Liver (tissue), 9 donors: ENCODE data around the gene UTP4. TPM values are rescaled to one million over a fixed set of nuclear protein-coding genes. Genes with fewer than 3 reads are reported as not detected.

Source experiments
- DNase-seq: peaks from one replicate; pipeline ENCODE4 v3.0.0-alpha.2; 2017; ENCODE audit warnings: low spot score
- H3K27ac ChIP-seq, 2 donors: one replicate each; pipeline ENCODE4 v1.7.0; 2013; ENCODE audit warnings: inconsistent platforms in 2 of 2, low read length in 2 of 2, control low read depth in 1 of 2, low read depth in 1 of 2, mild to moderate bottlenecking in 1 of 2
- H3K27me3 ChIP-seq, 4 donors: one replicate each; pipeline versions ENCODE4 v1.6.1 to v1.7.0; 2013; ENCODE audit warnings: low read length in 3 of 4, inconsistent platforms in 1 of 4, mild to moderate bottlenecking in 1 of 4, moderate library complexity in 1 of 4; ENCODE audit not compliant: control insufficient read depth in 4 of 4, insufficient read depth in 4 of 4
- H3K36me3 ChIP-seq, 4 donors: one replicate each; pipeline versions ENCODE4 v1.6.1 to v1.7.0; 2013; ENCODE audit warnings: low read length in 3 of 4, mild to moderate bottlenecking in 3 of 4, low read depth in 1 of 4, moderate library complexity in 1 of 4; ENCODE audit not compliant: control insufficient read depth in 4 of 4, insufficient read depth in 3 of 4
- H3K4me1 ChIP-seq, 4 donors: one replicate each; pipeline versions ENCODE4 v1.6.1 to v1.7.0; 2013; ENCODE audit warnings: low read length in 3 of 4, mild to moderate bottlenecking in 3 of 4, moderate library complexity in 1 of 4; ENCODE audit not compliant: control insufficient read depth in 4 of 4, insufficient read depth in 4 of 4
- H3K4me3 ChIP-seq, 3 donors: one replicate each; pipeline versions ENCODE4 v1.6.1 to v1.7.0; 2013; ENCODE audit warnings: low read length in 3 of 3, control low read depth in 1 of 3, low read depth in 1 of 3, mild to moderate bottlenecking in 1 of 3
- H3K9ac ChIP-seq, 2 donors: one replicate each; pipeline ENCODE4 v1.7.0; 2013; ENCODE audit warnings: low read length in 2 of 2, mild to moderate bottlenecking in 2 of 2, moderate library complexity in 2 of 2, control low read depth in 1 of 2, low read depth in 1 of 2
- H3K9me3 ChIP-seq, 4 donors: one replicate each; pipeline versions ENCODE4 v1.6.1 to v1.7.0; 2013; ENCODE audit warnings: low read length in 3 of 4; ENCODE audit not compliant: control insufficient read depth in 4 of 4
- EGR1 ChIP-seq, 2 donors: IDR thresholded peaks; 2 replicates each; pipeline ENCODE4 v1.6.1; 2016 to 2018; ENCODE audit warnings: antibody characterized with exemption in 2 of 2, low read depth in 2 of 2
- FOXA1 ChIP-seq: IDR thresholded peaks from 2 replicates; pipeline ENCODE4 v1.6.1; 2016; ENCODE audit warnings: antibody characterized with exemption
- FOXA2 ChIP-seq: IDR thresholded peaks from 2 replicates; pipeline ENCODE4 v1.6.1; 2016; ENCODE audit warnings: antibody characterized with exemption
- GABPA ChIP-seq, 2 donors: IDR thresholded peaks in 1 of 2; conservative IDR thresholded peaks in 1 of 2; 2 replicates each; pipeline ENCODE4 v1.6.1; 2016; ENCODE audit warnings: antibody characterized with exemption in 2 of 2, mild to moderate bottlenecking in 1 of 2, moderate library complexity in 1 of 2
- HNF4A ChIP-seq, 2 donors: conservative IDR thresholded peaks; 2 replicates each; pipeline ENCODE4 v1.6.1; 2016; ENCODE audit warnings: antibody characterized with exemption in 2 of 2, mild to moderate bottlenecking in 2 of 2
- HNF4G ChIP-seq: IDR thresholded peaks from 2 replicates; pipeline ENCODE4 v1.6.1; 2016; ENCODE audit warnings: antibody characterized with exemption
- JUND ChIP-seq, 2 donors: IDR thresholded peaks; 2 replicates each; pipeline ENCODE4 v1.6.1; 2016; ENCODE audit warnings: antibody characterized with exemption in 2 of 2
- NR2F2 ChIP-seq: IDR thresholded peaks from 2 replicates; pipeline ENCODE4 v1.6.1; 2016; ENCODE audit warnings: antibody characterized with exemption
- RAD21 ChIP-seq, 2 donors: IDR thresholded peaks; 2 replicates each; pipeline ENCODE4 v1.6.1; 2016; ENCODE audit warnings: antibody characterized with exemption in 2 of 2, mild to moderate bottlenecking in 2 of 2
- RXRA ChIP-seq, 2 donors: IDR thresholded peaks; 2 replicates each; pipeline ENCODE4 v1.6.1; 2017 to 2018; ENCODE audit warnings: antibody characterized with exemption in 2 of 2, mild to moderate bottlenecking in 1 of 2
- SP1 ChIP-seq: IDR thresholded peaks from 2 replicates; pipeline ENCODE4 v1.6.1; 2018; ENCODE audit warnings: antibody characterized with exemption, mild to moderate bottlenecking
- TAF1 ChIP-seq: conservative IDR thresholded peaks from 2 replicates; pipeline ENCODE4 v1.6.1; 2016; ENCODE audit warnings: antibody characterized with exemption, mild to moderate bottlenecking
- YY1 ChIP-seq: IDR thresholded peaks from 2 replicates; pipeline ENCODE4 v1.6.1; 2016; ENCODE audit warnings: antibody characterized with exemption, mild to moderate bottlenecking
- ZBTB33 ChIP-seq: IDR thresholded peaks from 2 replicates; pipeline ENCODE4 v1.6.1; 2016; ENCODE audit warnings: antibody characterized with exemption
- WGBS: extraction: QIAGEN DNeasy Blood & Tissue Kit; methylation state at CpG from one replicate; pipeline ENCODE4 v1.1.7; 2013; 5-methylcytosine and 5-hydroxymethylcytosine counted together
- polyA plus RNA-seq, 2 donors: library from polyadenylated mRNA; stranded (reverse) in 1 of 2; unstranded in 1 of 2; fragments of 200-250 nt in 1 of 2; fragments of >200 nt in 1 of 2; fragmentation: Nextera tagmentation in 1 of 2; extraction: Ambion mirVana in 1 of 2; gene quantifications; one replicate each; pipeline versions ENCODE4 v1.2.1 to v1.2.3, GENCODE V29; 2013 to 2015
- total RNA-seq, 2 donors: library from RNA; depleted of rRNA; stranded (reverse); fragments of >200 nt; gene quantifications; one replicate each; pipeline ENCODE4 v1.2.3, GENCODE V29; 2014
- TF ChIP-seq, protein P1 (sequence below): IDR thresholded peaks from 2 replicates; pipeline ENCODE4 v1.6.1; 2016; ENCODE audit warnings: antibody characterized with exemption
- TF ChIP-seq, protein P2 (sequence below): IDR thresholded peaks from 2 replicates; pipeline ENCODE4 v1.6.1; 2016; ENCODE audit warnings: antibody characterized with exemption, mild to moderate bottlenecking
- TF ChIP-seq, protein P3 (sequence below): IDR thresholded peaks from 2 replicates; pipeline ENCODE4 v1.6.1; 2016; ENCODE audit warnings: antibody characterized with exemption
- TF ChIP-seq, protein P4 (sequence below): fragments of 150-350 bp; IDR thresholded peaks from 2 replicates; pipeline ENCODE4 v1.5.1; 2017; ENCODE audit warnings: improper control_type of control experiment, low read depth, low read length; ENCODE audit not compliant: missing input control
- donor health status: healthy.
- donor health status: healthy.
- donor health status: healthy.
- donor health status: healthy.
- donor health status: healthy.

The UTP4 gene
- total and polyA plus RNA-seq, 4 donors: 11.3 to 13.8 (median 12.4) TPM

DNA sequence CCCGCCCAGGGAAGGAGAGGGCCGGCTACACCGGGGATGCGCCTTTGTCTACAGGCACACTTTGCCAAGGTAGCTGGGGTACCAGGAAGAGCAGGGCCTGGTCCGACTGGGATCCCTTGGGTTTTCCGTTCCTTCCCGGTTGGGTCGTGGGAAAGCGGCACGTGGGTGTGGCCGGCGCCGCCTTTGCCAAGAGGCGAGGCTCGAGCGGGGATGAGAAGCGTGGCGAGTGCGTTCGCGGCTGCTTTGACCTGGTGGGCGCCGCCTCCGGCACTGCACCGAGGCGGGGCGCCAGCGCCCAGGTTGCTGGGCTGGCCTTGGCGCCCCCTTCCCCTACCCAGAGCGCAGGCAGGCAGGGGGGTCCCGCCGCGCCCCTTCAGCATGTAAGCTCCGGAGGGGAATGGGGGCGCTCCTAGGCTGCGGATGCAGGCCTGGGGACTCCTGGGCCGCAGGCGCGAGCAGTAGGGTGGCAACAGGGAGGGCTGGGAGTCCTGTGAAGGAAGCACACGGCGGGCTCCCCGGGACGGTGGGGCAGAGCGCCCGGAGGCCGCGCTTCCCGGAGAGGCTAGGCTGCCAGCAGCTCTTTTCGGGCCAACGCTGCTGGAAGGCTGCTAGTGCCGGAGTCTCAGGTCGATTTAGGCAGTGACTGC, 25.0 kb upstream of the UTP4 start:
- H3K4me3 ChIP-seq: peak overlapping the region in 1 of 3 donors; percentile 59
- WGBS: 10% methylated on average over 52 of the region's 52 CpGs
- H3K9ac ChIP-seq: no peak overlapping the region
- no peak overlapping the region for H3K27ac ChIP-seq
- no peaks in the 10 kb centered on the region for H3K27me3 ChIP-seq
- no peak for DNase-seq
- no peaks in the 10 kb centered on the region for H3K9me3 ChIP-seq
- no peak for TF ChIP-seq SP1
- TF ChIP-seq RXRA (IDR thresholded peaks at IDR 0.05): no peak
- no peak for TF ChIP-seq TAF1
- TF ChIP-seq, protein P1, sequence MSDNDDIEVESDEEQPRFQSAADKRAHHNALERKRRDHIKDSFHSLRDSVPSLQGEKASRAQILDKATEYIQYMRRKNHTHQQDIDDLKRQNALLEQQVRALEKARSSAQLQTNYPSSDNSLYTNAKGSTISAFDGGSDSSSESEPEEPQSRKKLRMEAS: no peak
- no peak for TF ChIP-seq YY1
- TF ChIP-seq JUND (IDR thresholded peaks at IDR 0.05): no peak
- no peak for TF ChIP-seq NR2F2
- TF ChIP-seq GABPA (IDR thresholded peaks at IDR 0.05 in 1 of 2, conservative IDR thresholded peaks at IDR 0.05 in 1 of 2): no peak
- TF ChIP-seq HNF4A (conservative IDR thresholded peaks at IDR 0.05): no peak
- TF ChIP-seq EGR1 (IDR thresholded peaks at IDR 0.05; ENCODE audit: low read depth in 2 of 2): no peak
- TF ChIP-seq HNF4G: no peak
- no peak for TF ChIP-seq ZBTB33
- TF ChIP-seq, protein P2, sequence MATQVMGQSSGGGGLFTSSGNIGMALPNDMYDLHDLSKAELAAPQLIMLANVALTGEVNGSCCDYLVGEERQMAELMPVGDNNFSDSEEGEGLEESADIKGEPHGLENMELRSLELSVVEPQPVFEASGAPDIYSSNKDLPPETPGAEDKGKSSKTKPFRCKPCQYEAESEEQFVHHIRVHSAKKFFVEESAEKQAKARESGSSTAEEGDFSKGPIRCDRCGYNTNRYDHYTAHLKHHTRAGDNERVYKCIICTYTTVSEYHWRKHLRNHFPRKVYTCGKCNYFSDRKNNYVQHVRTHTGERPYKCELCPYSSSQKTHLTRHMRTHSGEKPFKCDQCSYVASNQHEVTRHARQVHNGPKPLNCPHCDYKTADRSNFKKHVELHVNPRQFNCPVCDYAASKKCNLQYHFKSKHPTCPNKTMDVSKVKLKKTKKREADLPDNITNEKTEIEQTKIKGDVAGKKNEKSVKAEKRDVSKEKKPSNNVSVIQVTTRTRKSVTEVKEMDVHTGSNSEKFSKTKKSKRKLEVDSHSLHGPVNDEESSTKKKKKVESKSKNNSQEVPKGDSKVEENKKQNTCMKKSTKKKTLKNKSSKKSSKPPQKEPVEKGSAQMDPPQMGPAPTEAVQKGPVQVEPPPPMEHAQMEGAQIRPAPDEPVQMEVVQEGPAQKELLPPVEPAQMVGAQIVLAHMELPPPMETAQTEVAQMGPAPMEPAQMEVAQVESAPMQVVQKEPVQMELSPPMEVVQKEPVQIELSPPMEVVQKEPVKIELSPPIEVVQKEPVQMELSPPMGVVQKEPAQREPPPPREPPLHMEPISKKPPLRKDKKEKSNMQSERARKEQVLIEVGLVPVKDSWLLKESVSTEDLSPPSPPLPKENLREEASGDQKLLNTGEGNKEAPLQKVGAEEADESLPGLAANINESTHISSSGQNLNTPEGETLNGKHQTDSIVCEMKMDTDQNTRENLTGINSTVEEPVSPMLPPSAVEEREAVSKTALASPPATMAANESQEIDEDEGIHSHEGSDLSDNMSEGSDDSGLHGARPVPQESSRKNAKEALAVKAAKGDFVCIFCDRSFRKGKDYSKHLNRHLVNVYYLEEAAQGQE: no peak
- TF ChIP-seq, protein P3, sequence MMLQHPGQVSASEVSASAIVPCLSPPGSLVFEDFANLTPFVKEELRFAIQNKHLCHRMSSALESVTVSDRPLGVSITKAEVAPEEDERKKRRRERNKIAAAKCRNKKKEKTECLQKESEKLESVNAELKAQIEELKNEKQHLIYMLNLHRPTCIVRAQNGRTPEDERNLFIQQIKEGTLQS: no peak
- no peak for TF ChIP-seq FOXA1
- no peak for TF ChIP-seq FOXA2
- TF ChIP-seq RAD21 (IDR thresholded peaks at IDR 0.05): no peak
- TF ChIP-seq, protein P4, sequence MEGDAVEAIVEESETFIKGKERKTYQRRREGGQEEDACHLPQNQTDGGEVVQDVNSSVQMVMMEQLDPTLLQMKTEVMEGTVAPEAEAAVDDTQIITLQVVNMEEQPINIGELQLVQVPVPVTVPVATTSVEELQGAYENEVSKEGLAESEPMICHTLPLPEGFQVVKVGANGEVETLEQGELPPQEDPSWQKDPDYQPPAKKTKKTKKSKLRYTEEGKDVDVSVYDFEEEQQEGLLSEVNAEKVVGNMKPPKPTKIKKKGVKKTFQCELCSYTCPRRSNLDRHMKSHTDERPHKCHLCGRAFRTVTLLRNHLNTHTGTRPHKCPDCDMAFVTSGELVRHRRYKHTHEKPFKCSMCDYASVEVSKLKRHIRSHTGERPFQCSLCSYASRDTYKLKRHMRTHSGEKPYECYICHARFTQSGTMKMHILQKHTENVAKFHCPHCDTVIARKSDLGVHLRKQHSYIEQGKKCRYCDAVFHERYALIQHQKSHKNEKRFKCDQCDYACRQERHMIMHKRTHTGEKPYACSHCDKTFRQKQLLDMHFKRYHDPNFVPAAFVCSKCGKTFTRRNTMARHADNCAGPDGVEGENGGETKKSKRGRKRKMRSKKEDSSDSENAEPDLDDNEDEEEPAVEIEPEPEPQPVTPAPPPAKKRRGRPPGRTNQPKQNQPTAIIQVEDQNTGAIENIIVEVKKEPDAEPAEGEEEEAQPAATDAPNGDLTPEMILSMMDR: no peak
- H3K36me3 ChIP-seq: peaks cover 0 to 9% (median under 1%) of the 10 kb centered on the region in 4 donors
- H3K4me1 ChIP-seq: peaks cover 12 to 34% (median 24%) of the 10 kb centered on the region in 4 donors
